RCC 7860 (cell line): ENCODE data around the gene UBFD1.
"Not testable (repeated sequence)": the region's sequence is repeated elsewhere in the genome, so short reads cannot be mapped to it uniquely, and the experiment has no call there.

ENCODE experiments used
- DNase-seq: peaks from one replicate; pipeline ENCODE4 v3.0.0-alpha.2; 2015; ENCODE audit warnings: low spot score
- FAIRE-seq: peaks from 2 replicates; lab custom pipeline; 2012; peaks lifted over from hg19 to GRCh38; lab: Jason Lieb, UNC

Gene UBFD1

GRCh38 chr16:23595951-23596720 lies 38.6 kb downstream of the UBFD1 start, which contains the start of gene NDUFAB1:
Gene NDUFAB1, minus strand, starts transcription at chr16:23596316. Its CDS starts 26 bp downstream, at chr16:23596290.
- peak; percentile 64 for DNase-seq
- no peak for FAIRE-seq

DNA sequence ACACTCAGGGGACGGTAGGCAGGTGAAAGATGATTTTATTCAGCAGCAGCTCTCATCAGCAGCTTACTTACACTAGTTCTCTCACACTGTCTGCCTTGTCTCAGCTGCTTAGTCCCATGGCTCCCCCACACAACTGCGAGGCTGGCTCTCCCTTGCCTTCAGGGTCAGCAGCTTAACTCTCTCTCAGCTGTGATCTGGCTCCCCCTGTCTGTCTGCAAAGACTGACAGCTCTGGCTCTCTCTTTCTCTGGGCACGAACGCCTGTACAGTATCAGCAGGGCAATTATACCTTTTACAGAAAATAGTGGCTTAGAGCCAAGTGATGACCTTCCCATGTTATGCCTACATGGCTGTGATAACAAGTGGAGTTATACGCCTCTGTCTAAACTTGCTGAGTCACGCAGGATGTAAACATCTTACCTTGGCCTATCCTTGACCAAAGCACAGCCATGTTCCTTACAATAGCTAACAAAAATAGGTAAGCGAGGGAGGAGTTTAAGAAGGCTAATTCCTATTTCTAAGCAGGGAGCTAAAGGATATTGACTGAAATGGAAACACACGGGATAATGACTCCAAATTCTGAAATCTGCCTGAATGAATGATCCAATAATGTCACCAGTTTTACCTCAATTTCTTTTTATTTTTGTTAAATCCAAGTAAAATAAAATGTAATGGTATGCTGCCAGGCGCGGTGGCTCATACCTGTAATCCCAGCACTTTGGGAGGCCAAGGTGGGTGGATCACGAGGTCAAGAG lies 39.7 kb downstream of the UBFD1 start:
- peak; percentile 20 for DNase-seq
- no peak for FAIRE-seq

DNA sequence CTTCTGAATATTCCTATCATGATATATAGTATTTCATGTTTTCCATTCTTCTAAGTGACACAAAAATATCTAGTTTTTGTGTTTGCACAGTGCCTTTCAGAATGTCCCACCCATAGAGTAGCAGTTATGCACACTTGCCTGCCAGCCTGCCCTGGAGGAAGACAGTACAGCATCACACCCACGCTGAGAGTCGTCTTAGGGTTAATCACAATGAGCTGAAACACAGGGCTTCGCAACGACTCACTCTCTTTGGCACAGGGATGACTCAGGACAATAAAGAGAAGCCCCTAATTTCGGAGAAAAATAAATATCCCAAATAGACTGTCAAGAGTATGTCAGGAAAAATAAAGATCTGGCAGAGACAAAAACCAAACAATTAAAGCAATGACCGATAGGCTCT lies 50.2 kb downstream of the UBFD1 start:
- DNase-seq (no peak), FAIRE-seq (no peak)

DNA sequence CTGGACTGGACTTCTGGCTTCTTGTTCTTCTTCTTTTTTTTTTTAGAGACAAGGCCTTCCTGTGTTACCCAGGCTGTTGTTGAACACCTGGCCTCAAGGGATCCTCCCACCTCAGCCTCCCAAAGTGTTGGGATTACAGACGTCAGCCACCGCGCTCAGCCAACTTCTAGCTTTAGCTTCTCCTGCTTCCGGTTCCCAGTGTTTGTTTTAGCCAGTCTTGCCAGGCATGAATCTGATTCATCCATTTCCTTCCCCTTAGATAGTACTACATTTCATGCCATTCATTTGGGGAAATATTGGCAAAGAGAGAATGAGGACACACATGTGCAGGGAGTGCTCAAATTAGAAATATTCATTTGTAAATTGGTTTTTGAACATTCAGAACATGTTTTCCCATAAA lies 50.7 kb downstream of the UBFD1 start:
- FAIRE-seq, result no peak

DNA sequence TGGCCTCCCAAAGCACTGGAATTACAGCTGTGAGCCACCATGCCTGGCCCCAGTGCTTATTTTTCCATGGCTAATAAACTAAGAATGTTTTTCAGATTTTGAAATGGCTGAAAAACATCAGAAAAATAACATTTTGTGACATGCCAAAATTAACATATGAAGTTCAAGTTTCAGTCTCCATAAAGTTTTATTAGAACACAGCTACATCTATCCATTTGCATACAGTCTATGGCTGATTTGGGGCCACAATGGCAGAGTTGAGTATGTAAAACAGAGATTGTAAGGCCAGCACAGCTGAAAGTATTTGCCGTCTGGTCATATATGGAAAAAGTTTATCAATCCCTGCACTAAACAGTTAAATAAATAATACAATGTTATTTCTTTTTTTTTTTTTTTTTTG lies 52.4 kb downstream of the UBFD1 start:
- DNase-seq, result no peak
- FAIRE-seq, result no peak

More for the DNA sequence above, 50.7 kb downstream of the UBFD1 start:
- peak; percentile 56 for DNase-seq

DNA sequence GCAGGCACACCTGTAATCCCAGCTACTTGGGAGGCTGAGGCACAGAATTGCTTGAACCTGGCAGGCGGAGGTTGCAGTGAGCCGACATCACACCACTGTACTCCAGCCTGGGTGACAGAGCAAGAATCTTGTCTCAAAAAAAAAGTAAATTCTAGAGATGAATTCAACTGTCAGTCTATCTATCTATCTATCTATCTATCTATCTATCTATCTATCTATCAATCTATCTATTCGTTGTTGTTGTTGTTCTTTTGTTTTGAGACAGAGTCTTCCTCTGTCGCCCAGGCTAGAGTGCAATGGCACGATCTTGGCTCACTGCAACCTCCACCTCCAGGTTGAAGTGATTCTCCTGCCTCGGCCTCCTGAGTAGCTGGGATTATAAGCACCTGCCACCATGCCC lies 53.4 kb downstream of the UBFD1 start:
- not testable (repeated sequence) for FAIRE-seq, DNase-seq

DNA sequence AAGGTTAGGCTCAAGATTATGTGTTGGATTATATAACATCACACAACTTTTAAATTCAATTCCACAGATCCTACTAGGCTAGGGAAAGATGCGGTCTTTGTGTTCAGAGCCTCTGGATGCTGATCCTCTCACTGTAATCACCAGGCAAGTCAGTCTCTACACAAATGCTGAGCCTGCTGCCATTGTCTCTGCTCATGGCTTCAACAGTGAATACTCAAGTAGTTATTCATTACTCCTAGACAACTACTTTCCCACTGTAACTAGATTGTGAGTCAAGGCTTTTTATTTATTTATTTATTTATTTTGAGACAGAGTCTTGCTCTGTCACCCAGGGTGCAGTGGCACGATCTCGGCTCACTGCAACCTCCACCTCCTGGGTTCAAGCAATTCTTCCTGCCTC lies 54.4 kb downstream of the UBFD1 start:
- DNase-seq, result no peak
- no peak for FAIRE-seq

GRCh38 chr16:23615805-23616204 lies 58.3 kb downstream of the UBFD1 start:
- FAIRE-seq, result no peak
- no peak for DNase-seq
